GM19351 (cell line): ENCODE data around the gene DLG1.

ENCODE experiments used
- ATAC-seq: cut with Tn5 transposase; IDR thresholded peaks from one replicate; pipeline ENCODE4 v1.9.1; 2021; ENCODE audit warnings: mild to moderate bottlenecking, moderate library complexity; ENCODE audit not compliant: unreplicated experiment

The DLG1 gene

DNA sequence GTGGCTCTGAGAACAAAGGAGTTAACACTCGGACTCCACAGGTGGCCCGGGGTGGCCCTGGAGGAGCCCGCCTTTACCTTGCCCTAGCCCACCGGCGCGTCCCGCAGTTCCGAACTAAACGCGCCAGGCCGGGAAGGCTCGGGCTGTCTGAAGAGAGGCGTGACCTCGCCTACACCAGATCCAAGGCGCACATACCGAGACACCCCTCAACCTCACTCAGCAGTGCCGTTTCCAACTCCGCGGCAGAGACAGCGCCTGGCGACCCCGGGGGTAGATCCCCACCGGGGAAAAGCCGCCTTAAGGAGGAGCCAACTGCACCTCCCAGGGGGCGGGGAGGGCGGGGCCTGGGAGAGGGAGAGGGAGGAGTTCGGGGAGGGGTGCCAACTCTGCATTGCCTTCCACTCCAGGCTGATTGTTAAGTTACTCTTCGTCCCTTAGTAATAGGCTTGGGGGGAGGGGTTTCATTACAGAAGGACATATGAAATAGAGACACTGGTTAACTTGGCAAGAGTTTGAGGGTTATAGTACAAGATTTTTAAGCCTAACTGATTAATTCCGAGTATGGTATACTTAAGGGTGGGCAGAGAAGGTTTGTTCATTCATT lies at the start of gene DLG1:
Gene DLG1 (minus strand): TSS at position 272 of the 604 bp plus-strand sequence. CDS start 1,408 bp downstream, outside the sequence.
- ATAC-seq, result peak; percentile 48

GRCh38 chr3:197348014-197348413 lies 49.6 kb upstream of the DLG1 start:
- no peak for ATAC-seq

DNA sequence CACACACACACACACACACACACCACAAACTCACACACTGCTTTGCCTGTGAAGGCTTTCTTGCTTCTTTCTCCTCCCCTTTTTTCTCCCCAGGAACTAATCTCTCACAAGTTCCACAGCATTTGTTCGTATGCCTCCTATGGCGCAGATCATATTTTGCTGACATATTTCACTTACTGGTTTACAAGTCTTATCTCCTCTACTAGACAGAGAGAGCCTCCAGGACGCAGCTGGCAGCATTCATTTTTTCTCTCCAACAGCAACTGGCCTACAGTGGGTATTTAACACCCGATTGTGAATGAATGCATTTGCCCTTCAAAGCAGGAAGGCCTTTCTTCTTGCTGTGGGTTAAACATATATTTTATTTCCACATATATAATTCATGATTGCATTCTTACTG lies 47.0 kb upstream of the DLG1 start:
- no peak for ATAC-seq

DNA sequence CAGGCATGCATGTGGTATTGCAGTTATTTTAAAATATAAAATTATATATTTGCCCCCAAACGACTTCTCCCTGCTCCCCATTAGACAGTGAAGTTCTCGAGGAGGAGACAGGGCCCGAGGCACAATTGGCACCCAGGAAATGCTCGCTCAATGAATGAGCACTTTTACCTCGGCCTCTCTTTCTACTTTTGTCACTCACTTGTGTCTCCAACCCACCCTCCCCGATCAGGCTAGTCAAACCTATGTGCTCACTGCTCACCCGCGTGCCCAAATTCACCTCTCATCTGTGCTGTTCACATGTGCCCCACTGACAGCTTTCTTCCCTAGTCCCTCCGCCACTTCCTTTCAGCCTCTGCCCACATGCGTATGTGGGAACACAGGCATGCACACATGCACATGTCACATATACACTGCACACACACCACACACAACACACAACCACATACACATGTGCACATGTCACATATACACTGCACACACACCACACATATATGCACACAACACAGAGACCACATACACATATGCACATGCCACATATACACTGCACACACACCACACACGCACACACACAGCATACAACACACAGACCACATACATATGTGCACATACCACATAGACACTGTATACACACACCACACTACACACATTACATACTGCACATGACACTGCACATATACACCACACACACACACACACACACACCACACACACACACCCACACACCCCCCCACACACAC lies 46.3 kb upstream of the DLG1 start:
- no peak for ATAC-seq

DNA sequence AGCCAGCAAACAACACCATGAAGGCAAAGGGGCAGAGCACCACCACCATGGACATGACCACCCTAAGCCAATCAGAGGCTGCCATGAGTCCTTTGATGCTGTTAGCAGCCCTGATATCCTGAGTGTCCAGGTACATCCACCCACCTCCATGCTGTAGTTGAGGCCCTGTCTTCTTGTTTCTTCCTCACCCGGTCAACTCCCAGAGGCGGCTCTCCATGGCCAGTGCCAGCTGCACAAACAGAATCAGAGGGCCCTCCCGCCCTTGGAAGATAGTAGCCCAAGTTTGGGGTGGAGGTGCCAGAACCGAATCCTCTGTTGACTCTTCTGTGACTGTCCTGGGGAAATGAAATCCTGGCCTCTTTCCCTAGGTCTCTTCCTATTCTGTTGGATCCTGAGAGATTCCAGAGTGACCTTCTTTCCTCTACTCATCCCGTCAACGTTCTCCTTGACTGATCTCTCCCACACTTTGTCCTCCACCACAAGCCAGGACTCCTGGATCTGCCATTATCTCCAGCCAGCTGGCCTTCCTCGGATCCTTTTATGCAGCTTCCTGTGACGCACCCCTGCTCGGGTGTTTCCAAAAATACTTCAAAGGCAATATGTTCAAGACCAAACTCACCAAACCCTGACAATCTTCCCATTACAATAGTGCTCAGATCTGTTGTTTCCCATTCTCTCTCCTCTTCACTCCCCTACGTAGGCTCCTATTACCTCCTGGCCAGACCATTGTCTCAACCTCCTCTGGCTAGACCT lies 45.4 kb upstream of the DLG1 start:
- no peak for ATAC-seq

DNA sequence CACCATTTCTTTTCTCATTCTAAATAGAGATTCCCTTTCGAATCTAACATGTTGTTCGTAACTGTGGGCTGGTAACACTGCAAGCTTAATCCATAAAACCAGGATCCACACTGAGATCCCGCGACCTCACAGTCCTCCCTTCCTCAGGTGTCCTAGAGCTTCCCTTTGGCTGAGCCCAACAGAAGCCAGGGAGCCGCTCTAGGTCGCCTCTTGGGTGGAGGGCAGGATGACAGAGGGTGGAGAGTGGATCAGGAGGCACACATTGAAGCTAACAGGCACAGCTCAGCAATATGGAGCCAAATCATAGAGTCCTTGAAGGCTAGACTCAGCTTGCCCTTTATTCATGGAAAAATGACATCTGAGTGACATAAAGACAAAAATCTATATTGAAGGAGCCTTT lies 44.7 kb upstream of the DLG1 start:
- no peak for ATAC-seq

GRCh38 chr3:197340521-197340871 lies 42.1 kb upstream of the DLG1 start:
- no peak for ATAC-seq

DNA sequence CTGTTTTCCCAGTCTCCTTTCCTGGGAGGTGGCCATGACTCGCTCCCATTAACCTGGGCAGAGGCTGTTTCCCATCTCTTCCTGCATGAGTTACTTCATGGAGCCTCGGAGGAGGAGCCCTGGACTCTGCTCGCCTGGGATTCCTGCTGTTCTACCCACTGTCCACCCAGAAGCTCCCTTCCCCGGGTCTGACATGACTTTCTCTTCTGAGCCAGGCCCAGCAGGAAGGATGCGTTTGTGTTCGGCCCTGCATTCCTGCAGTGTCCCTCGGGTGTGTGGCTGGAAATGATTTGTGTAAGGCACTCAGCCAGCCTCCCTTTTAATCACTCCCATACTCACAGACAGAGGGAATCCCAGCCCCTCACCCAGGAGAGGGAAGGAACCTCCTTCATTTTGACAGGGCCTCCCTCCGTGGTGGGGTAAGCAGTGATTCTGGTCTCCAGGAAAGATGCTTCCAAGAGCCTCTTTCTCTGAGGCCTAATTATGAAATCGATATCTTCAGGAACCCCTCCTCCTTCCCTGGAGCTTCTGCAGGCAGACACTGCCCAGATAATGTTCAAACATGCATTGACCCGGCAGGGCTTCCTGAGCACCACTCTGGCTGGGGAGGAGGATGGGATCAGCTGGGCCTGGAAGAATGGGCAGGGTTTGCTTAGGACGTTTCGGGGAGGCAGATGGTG lies 41.6 kb upstream of the DLG1 start:
- ATAC-seq, result no peak

DNA sequence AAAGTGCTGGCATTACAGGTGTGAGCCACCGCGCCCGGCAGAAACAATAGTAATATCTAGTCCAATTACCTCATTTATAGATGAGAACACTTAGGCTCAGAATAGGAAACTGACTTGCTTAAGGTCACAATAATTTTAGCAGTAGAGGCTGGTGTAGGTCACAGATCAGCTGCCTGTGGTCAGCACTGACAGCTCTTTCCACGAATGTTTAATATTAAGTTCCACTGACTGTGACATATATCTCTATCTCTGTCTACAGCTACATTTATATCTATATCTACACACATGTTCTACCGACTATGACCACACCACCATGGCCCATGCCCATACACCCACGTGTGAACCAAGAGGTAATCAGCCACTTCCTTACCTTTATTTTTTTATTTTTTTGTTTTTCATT lies 40.2 kb upstream of the DLG1 start:
- no peak for ATAC-seq

GRCh38 chr3:197337656-197338055 lies 39.2 kb upstream of the DLG1 start:
- no peak for ATAC-seq

DNA sequence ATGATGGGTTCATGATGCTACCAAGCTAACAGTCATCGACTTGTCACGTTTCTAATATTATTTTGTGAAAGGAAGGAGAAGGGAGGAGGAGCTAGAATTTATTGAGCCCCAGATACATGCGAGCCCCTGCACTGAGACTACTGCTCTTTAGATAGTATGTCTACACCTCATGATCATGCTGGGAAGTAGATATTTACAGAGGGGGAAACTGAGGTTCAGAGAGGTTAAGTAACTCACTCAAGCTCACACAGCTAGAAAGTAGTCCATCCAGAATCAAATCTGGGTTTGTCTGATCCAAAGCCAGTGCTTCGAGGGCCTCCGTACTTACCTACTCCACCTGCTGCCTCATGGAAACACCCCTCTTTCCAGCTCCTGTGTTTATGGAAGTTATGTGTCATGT lies 38.8 kb upstream of the DLG1 start:
- no peak for ATAC-seq

DNA sequence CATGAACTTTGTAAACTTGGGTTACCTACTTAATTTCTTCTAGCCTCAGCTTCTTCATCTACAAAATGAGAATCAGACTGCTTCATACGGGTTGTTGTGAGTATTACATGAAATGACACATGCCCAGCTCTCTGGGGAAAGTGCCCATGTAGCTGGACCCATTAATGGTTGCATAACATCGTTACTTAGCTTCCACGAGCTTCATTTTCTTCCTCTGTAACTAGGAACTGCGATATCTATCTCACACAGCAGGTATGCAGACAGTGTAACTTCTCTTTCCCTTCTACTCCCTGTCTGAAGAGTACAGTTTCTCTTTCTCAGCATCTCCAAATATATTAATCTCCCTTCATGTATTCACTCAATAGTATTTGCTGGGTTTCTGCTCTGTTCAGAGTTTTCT lies 37.9 kb upstream of the DLG1 start:
- ATAC-seq, result no peak

GRCh38 chr3:197335428-197336132 lies 37.2 kb upstream of the DLG1 start:
- no peak for ATAC-seq

DNA sequence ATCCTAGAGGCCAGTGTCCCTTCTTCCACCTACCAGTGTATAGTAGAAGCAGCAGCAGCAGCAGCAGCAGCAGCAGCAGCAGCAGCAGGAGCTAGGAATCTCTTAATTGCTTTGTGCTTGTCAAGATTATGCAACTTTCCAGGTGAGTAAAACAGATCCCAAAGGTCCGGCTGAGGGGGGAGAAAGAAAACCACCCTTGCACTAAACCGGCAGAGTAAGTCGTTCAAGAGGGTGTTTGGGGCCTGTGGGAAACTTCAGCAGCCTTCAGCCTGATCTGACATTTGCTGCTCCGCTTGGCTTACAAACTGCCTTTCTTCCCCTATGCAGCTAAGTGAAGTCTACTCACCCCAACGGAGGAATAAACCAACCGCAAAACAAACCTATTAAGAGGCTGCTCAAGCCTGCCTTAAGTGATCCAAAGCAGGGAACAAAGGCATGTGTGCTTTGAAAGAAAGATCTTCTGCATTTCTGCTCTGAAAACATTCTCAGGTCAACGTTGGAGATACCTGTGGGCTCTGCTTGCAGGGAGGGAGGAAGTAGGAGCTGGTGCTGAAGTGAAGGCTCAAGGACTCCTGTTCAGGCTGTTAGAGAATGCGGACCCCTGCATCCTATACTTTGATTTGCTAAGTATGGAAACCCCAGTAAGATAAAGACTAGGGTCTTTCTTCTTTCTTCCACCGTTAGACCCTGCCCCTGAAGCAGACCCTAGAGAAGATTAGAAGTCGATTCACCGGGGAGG lies 35.7 kb upstream of the DLG1 start:
- no peak for ATAC-seq

- no peak for ATAC-seq
Observed at GRCh38 chr3:197331131-197331530, 32.7 kb upstream of the DLG1 start.

DNA sequence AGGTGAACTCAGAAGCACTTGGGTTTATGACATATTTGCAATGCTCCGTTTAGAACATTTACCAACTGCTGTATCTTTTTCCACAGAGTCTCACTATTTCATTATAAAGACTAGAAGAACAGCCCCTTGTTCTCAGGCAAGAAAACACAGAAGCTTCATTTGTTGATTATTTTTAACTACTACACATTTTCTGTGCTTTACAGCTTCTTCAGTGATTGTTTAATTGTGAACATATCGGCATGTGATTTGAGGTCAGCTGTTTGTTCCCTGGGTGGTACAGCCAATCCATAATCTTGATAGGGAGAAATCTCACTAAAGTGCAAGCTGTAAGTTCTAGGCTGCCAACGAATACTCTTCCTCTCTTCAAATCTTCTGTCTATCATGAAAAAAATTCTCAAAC lies 31.0 kb upstream of the DLG1 start:
- no peak for ATAC-seq

GRCh38 chr3:197328198-197328597 lies 29.8 kb upstream of the DLG1 start:
- ATAC-seq, result no peak

DNA sequence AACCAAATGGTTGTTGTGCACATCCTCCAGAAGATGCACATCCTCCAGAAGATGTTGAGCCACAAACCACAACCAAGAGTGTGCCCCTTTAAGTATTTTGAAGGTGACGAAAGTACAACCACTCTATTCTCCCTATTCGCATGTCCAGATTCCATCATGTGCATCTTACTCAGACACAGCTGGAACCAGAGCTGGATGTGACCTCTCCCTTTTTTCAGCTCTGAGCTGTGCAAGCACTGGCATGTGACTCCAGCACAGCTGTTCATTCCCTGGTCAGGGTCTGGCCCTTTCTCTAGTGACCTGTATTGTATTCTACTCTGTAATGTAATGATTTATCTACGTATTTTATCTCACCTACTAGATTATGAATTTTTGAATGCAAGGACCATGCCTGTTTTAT lies 29.3 kb upstream of the DLG1 start:
- ATAC-seq, result no peak

GRCh38 chr3:197325773-197326172 lies 27.4 kb upstream of the DLG1 start:
- ATAC-seq, result no peak

GRCh38 chr3:197322149-197322548 lies 23.7 kb upstream of the DLG1 start:
- no peak for ATAC-seq
